ENCODE data around the gene ARFGEF2.

DNA sequence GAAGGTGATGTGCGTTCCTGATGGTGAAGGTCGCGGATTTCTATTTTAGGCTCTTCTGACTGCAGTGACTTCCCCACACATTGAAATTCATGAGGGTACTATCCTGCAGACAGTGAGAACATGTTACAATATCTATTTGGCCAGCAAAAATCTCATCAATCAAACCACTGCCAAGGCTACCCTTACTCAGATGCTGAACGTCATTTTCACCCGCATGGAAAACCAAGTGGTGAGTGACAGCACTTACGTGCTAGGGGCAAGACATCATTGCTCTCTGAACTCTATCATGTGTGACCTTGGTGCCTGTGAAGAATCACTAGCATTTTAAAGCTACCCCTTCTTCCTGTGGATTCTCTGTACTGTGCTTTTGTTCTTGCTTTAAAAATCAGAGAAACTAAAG, 31.1 kb downstream of the ARFGEF2 start:
- TF ChIP-seq, protein P1, sequence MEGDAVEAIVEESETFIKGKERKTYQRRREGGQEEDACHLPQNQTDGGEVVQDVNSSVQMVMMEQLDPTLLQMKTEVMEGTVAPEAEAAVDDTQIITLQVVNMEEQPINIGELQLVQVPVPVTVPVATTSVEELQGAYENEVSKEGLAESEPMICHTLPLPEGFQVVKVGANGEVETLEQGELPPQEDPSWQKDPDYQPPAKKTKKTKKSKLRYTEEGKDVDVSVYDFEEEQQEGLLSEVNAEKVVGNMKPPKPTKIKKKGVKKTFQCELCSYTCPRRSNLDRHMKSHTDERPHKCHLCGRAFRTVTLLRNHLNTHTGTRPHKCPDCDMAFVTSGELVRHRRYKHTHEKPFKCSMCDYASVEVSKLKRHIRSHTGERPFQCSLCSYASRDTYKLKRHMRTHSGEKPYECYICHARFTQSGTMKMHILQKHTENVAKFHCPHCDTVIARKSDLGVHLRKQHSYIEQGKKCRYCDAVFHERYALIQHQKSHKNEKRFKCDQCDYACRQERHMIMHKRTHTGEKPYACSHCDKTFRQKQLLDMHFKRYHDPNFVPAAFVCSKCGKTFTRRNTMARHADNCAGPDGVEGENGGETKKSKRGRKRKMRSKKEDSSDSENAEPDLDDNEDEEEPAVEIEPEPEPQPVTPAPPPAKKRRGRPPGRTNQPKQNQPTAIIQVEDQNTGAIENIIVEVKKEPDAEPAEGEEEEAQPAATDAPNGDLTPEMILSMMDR (IDR thresholded peaks at IDR 0.05): no peak
- TF ChIP-seq EZH2 (IDR thresholded peaks at IDR 0.05): no peak
- TF ChIP-seq EZH2phosphoT487 (IDR thresholded peaks at IDR 0.05): no peak

All from neural progenitor cell (in vitro differentiated cells).